Neural cell (in vitro differentiated cells): ENCODE measurements around the gene PTPRG. TPM values are rescaled to one million over a fixed set of nuclear protein-coding genes. Genes with fewer than 3 reads are reported as not detected.

ENCODE experiments used
- H2AFZ ChIP-seq: fragments of 200-600, 300-800 bp; sonication (generic), shearing (Covaris generic); 2 replicates; pipeline ENCODE4 v1.6.0; 2014; ENCODE audit warnings: low read depth, mild to moderate bottlenecking, antibody characterized with exemption, low read length, moderate library complexity
- H3F3A ChIP-seq: fragments of 200-600 bp; shearing (Covaris generic); 2 replicates; pipeline ENCODE4 v1.6.1; 2016; ENCODE audit warnings: mild to moderate bottlenecking, moderate library complexity, mixed read lengths, antibody characterized with exemption, low read length; ENCODE audit not compliant: insufficient read depth, poor library complexity, severe bottlenecking
- H3K27ac ChIP-seq: fragments of 200-600, 300-800 bp; sonication (generic), shearing (Covaris generic); 2 replicates; pipeline ENCODE4 v1.5.1; 2014; ENCODE audit warnings: mild to moderate bottlenecking, low read length, moderate library complexity
- H3K27me3 ChIP-seq: fragments of 300-800, 200-600 bp; sonication (generic), shearing (Covaris generic); 2 replicates; pipeline ENCODE4 v1.6.0; 2014; ENCODE audit warnings: mild to moderate bottlenecking, low read depth, low read length, moderate library complexity; ENCODE audit not compliant: insufficient read depth
- H3K36me3 ChIP-seq: fragments of 300-800, 200-600 bp; sonication (generic), shearing (Covaris generic); 2 replicates; pipeline ENCODE4 v1.5.1; 2014; ENCODE audit warnings: mild to moderate bottlenecking, antibody characterized with exemption, low read length, moderate library complexity; ENCODE audit not compliant: insufficient read depth
- H3K4me2 ChIP-seq: fragments of 300-800, 200-600 bp; sonication (generic), shearing (Covaris generic); 2 replicates; pipeline ENCODE4 v1.6.0; 2014; ENCODE audit warnings: mild to moderate bottlenecking, low read length
- H3K4me3 ChIP-seq: fragments of 300-800, 200-600 bp; sonication (generic), shearing (Covaris generic); 2 replicates; pipeline ENCODE4 v1.5.1; 2014; ENCODE audit warnings: mild to moderate bottlenecking, low read length, moderate library complexity
- H3K79me2 ChIP-seq: fragments of 200-600 bp; shearing (Covaris generic); replicated peaks from 2 replicates; pipeline ENCODE4 v1.6.0; 2014; ENCODE audit warnings: mild to moderate bottlenecking, low read length, moderate library complexity; ENCODE audit not compliant: insufficient read depth
- H3K9ac ChIP-seq: fragments of 300-800, 200-600 bp; sonication (generic), shearing (Covaris generic); 2 replicates; pipeline ENCODE4 v1.6.1; 2016; ENCODE audit warnings: mild to moderate bottlenecking, low read length, mixed read lengths
- H3K9me2 ChIP-seq: fragments of 200-600 bp; shearing (Covaris generic); 2 replicates; pipeline ENCODE4 v1.6.1; 2016; ENCODE audit warnings: mild to moderate bottlenecking, low read length, mixed read lengths; ENCODE audit not compliant: insufficient read depth
- H3K9me3 ChIP-seq: fragments of 200-600, 300-800 bp; sonication (generic), shearing (Covaris generic); 2 replicates; pipeline ENCODE4 v1.6.1; 2016; ENCODE audit warnings: mild to moderate bottlenecking, mixed run types, low read length, moderate library complexity, mixed read lengths
- H4K20me1 ChIP-seq: fragments of 200-600 bp; shearing (Covaris generic); 2 replicates; pipeline ENCODE4 v1.6.1; 2016; ENCODE audit warnings: mild to moderate bottlenecking, mixed run types; ENCODE audit not compliant: insufficient read depth
- EP300 ChIP-seq: fragments of 450-650 bp; conservative IDR thresholded peaks from 2 replicates; pipeline ENCODE4 v1.6.1; 2014; ENCODE audit warnings: antibody characterized with exemption, mild to moderate bottlenecking, moderate library complexity; ENCODE audit not compliant: poor library complexity, severe bottlenecking
- EZH2 ChIP-seq: fragments of 200-600, 300-800 bp; shearing (Covaris generic), sonication (generic); IDR thresholded peaks from 2 replicates; pipeline ENCODE4 v1.6.1; 2014; ENCODE audit warnings: antibody characterized with exemption, low read length, borderline replicate concordance, mild to moderate bottlenecking; ENCODE audit not compliant: insufficient read depth, poor library complexity, severe bottlenecking
- MXI1 ChIP-seq: fragments of 450-650 bp; conservative IDR thresholded peaks from 2 replicates; pipeline ENCODE4 v1.6.1; 2014; ENCODE audit warnings: antibody characterized with exemption, mild to moderate bottlenecking; ENCODE audit not compliant: poor library complexity, severe bottlenecking
- POLR2AphosphoS5 ChIP-seq: IDR thresholded peaks from 2 replicates; pipeline ENCODE4 v1.6.1; 2012
- RAD21 ChIP-seq: fragments of 450-650 bp; conservative IDR thresholded peaks from 2 replicates; pipeline ENCODE4 v1.6.1; 2014; ENCODE audit warnings: antibody characterized with exemption, mild to moderate bottlenecking, moderate library complexity
- SMC3 ChIP-seq: fragments of 450-650 bp; conservative IDR thresholded peaks from 2 replicates; pipeline ENCODE4 v1.6.1; 2014; ENCODE audit warnings: antibody characterized with exemption, mild to moderate bottlenecking, moderate library complexity; ENCODE audit not compliant: poor library complexity
- TAF1 ChIP-seq: IDR thresholded peaks from 2 replicates; pipeline ENCODE4 v1.6.1; 2012; ENCODE audit warnings: low read depth
- polyA plus RNA-seq: library from polyadenylated mRNA; depleted of rRNA; stranded (reverse); fragments of >200 nt; gene quantifications from 2 replicates; pipeline ENCODE4 v1.2.3, GENCODE V29; 2014
- TF ChIP-seq, protein P1 (sequence below): fragments of 450-650 bp; IDR thresholded peaks from 2 replicates; pipeline ENCODE4 v1.5.1; 2014; ENCODE audit warnings: antibody characterized with exemption, mild to moderate bottlenecking, moderate library complexity; ENCODE audit not compliant: poor library complexity, severe bottlenecking
- TF ChIP-seq, protein P2 (sequence below): IDR thresholded peaks from 2 replicates; pipeline ENCODE4 v1.6.1; 2012; ENCODE audit warnings: borderline replicate concordance

PTPRG gene
- polyA plus RNA-seq, 1 donor from 2014 or later, result 33.1 TPM

GRCh38 chr3:62057339-62058047 is 496.1 kb downstream of the PTPRG start:
- no peak overlapping the region for H2AFZ ChIP-seq
- H3K4me3 ChIP-seq, result no peak overlapping the region
- H3K4me2 ChIP-seq, result no peak overlapping the region
- H3K9ac ChIP-seq, result no peak overlapping the region
- TF ChIP-seq, protein P1, sequence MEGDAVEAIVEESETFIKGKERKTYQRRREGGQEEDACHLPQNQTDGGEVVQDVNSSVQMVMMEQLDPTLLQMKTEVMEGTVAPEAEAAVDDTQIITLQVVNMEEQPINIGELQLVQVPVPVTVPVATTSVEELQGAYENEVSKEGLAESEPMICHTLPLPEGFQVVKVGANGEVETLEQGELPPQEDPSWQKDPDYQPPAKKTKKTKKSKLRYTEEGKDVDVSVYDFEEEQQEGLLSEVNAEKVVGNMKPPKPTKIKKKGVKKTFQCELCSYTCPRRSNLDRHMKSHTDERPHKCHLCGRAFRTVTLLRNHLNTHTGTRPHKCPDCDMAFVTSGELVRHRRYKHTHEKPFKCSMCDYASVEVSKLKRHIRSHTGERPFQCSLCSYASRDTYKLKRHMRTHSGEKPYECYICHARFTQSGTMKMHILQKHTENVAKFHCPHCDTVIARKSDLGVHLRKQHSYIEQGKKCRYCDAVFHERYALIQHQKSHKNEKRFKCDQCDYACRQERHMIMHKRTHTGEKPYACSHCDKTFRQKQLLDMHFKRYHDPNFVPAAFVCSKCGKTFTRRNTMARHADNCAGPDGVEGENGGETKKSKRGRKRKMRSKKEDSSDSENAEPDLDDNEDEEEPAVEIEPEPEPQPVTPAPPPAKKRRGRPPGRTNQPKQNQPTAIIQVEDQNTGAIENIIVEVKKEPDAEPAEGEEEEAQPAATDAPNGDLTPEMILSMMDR, result no peak
- TF ChIP-seq EP300 (no peak), SMC3 (no peak), EZH2 (no peak), POLR2AphosphoS5 (no peak), MXI1 (no peak), TAF1 (no peak), RAD21 (no peak)
- TF ChIP-seq, protein P2, sequence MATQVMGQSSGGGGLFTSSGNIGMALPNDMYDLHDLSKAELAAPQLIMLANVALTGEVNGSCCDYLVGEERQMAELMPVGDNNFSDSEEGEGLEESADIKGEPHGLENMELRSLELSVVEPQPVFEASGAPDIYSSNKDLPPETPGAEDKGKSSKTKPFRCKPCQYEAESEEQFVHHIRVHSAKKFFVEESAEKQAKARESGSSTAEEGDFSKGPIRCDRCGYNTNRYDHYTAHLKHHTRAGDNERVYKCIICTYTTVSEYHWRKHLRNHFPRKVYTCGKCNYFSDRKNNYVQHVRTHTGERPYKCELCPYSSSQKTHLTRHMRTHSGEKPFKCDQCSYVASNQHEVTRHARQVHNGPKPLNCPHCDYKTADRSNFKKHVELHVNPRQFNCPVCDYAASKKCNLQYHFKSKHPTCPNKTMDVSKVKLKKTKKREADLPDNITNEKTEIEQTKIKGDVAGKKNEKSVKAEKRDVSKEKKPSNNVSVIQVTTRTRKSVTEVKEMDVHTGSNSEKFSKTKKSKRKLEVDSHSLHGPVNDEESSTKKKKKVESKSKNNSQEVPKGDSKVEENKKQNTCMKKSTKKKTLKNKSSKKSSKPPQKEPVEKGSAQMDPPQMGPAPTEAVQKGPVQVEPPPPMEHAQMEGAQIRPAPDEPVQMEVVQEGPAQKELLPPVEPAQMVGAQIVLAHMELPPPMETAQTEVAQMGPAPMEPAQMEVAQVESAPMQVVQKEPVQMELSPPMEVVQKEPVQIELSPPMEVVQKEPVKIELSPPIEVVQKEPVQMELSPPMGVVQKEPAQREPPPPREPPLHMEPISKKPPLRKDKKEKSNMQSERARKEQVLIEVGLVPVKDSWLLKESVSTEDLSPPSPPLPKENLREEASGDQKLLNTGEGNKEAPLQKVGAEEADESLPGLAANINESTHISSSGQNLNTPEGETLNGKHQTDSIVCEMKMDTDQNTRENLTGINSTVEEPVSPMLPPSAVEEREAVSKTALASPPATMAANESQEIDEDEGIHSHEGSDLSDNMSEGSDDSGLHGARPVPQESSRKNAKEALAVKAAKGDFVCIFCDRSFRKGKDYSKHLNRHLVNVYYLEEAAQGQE, result no peak
- H3K9me2 ChIP-seq, result no peaks in the 10 kb centered on the region
- H3K27ac ChIP-seq, result no peak overlapping the region
- no peaks in the 10 kb centered on the region for H4K20me1 ChIP-seq
- no peaks in the 10 kb centered on the region for H3K79me2 ChIP-seq
- no peaks in the 10 kb centered on the region for H3K36me3 ChIP-seq
- no peaks in the 10 kb centered on the region for H3K9me3 ChIP-seq
- no peaks in the 10 kb centered on the region for H3F3A ChIP-seq
- H3K27me3 ChIP-seq, result no peaks in the 10 kb centered on the region

- H3K4me2 ChIP-seq, result no peak overlapping the region
- H3K9ac ChIP-seq, result no peak overlapping the region
- H3K9me2 ChIP-seq, result no peaks in the 10 kb centered on the region
- no peaks in the 10 kb centered on the region for H4K20me1 ChIP-seq
- H3K4me3 ChIP-seq, result no peak overlapping the region
- H3K36me3 ChIP-seq, result no peaks in the 10 kb centered on the region
- no peaks in the 10 kb centered on the region for H3K79me2 ChIP-seq
- H2AFZ ChIP-seq, result no peak overlapping the region
- no peak overlapping the region for H3K27ac ChIP-seq
- TF ChIP-seq SMC3 (no peak), MXI1 (no peak), EZH2 (no peak), POLR2AphosphoS5 (no peak), RAD21 (no peak), EP300 (no peak), TAF1 (no peak)
- TF ChIP-seq, protein P2, result no peak
- TF ChIP-seq, protein P1, result no peak
- H3F3A ChIP-seq, result no peaks in the 10 kb centered on the region
- H3K27me3 ChIP-seq, result no peaks in the 10 kb centered on the region
- no peaks in the 10 kb centered on the region for H3K9me3 ChIP-seq
Observed at GRCh38 chr3:62065985-62066693, 504.8 kb downstream of the PTPRG start.
